ENCODE results near the gene MRPS14.
"Not testable (repeated sequence)": the region's sequence is repeated elsewhere in the genome, so short reads cannot be mapped to it uniquely, and the experiment has no call there.

The MRPS14 gene

DNA sequence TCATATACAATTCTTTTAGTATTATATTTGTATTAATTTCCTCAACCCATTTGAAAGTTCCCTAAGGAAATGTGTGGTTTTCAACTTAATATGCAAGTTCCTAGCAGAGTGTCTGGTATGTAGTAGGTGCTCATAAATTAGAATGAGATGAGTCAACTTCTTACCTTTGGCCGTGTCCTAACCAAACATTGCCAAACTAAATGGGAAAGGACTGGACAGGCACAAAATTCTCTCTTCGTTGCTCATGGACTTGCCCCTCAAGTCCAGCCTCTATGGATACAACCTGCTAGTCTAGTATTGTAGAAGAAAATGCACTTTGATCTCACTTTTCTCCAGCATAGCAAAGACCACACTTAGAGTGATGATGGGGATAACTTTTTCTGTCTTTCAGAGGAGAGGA lies 11.6 kb upstream of the MRPS14 start:
- ChIA-PET CTCF (no interaction called here), POLR2A (no interaction called here)
- no peak for DNase-seq (ENCODE audit: extremely low spot score)
- TF ChIP-seq, protein P1, sequence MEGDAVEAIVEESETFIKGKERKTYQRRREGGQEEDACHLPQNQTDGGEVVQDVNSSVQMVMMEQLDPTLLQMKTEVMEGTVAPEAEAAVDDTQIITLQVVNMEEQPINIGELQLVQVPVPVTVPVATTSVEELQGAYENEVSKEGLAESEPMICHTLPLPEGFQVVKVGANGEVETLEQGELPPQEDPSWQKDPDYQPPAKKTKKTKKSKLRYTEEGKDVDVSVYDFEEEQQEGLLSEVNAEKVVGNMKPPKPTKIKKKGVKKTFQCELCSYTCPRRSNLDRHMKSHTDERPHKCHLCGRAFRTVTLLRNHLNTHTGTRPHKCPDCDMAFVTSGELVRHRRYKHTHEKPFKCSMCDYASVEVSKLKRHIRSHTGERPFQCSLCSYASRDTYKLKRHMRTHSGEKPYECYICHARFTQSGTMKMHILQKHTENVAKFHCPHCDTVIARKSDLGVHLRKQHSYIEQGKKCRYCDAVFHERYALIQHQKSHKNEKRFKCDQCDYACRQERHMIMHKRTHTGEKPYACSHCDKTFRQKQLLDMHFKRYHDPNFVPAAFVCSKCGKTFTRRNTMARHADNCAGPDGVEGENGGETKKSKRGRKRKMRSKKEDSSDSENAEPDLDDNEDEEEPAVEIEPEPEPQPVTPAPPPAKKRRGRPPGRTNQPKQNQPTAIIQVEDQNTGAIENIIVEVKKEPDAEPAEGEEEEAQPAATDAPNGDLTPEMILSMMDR (IDR thresholded peaks at IDR 0.05; ENCODE audit: control extremely low read depth, extremely low read depth, low read depth, missing control alignments), result no peak

DNA sequence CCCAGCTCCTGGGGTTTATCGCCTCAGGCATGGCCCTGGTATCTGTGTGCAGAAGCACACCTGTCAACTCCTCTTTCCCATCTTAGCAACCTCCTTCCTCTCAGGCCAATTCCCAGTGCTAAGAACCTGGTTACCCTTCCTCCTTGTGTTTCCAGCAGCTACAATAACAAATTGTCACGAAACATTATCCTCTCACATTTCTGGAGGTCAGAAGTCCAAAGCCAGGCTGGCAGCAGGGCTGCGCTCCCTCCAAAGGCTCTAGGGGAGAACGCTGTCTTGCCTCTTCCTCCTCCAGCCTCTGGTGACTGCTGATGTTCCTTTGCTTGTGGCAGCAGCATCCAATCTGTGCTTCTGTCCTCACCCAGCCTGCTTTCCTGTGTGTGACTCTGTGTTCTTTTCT lies 10.7 kb upstream of the MRPS14 start:
- no peak for DNase-seq (ENCODE audit: extremely low spot score)
- TF ChIP-seq, protein P1 (IDR thresholded peaks at IDR 0.05; ENCODE audit: control extremely low read depth, extremely low read depth, low read depth, missing control alignments), result no peak
- ChIA-PET CTCF (interaction anchor here (3.2 kb wide), 1 partner anchor 91 kb away, joined by 19 read pairs; no protein-coding TSS in a partner anchor), POLR2A (no interaction called here)

DNA sequence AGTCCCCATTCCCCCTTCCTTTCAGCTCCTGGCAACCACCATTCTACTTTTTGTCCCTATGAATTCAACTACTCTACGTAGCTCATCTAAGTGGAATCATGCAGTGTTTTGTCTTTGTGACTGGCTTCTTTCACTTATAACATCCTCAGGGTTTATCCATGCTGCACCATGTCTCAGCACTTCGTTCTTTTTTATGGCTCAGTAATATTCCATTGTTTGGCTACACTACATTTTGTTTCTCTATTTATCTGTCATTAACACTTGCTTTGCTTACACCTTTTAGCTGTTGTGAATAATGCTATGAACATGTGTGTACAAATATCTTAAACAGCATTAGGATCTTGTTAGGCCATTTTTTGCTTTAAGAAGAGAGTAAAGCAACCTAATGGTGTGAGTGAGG lies 1.5 kb upstream of the MRPS14 start:
- CTCF ChIA-PET, result interaction anchor here (2.1 kb wide), 1 partner anchor 62 kb away, joined by 5 read pairs; no protein-coding TSS in a partner anchor
- no peak for DNase-seq (ENCODE audit: extremely low spot score)
- TF ChIP-seq, protein P1 (IDR thresholded peaks at IDR 0.05; ENCODE audit: control extremely low read depth, extremely low read depth, low read depth, missing control alignments), result no peak
- POLR2A ChIA-PET, result no interaction called here

DNA sequence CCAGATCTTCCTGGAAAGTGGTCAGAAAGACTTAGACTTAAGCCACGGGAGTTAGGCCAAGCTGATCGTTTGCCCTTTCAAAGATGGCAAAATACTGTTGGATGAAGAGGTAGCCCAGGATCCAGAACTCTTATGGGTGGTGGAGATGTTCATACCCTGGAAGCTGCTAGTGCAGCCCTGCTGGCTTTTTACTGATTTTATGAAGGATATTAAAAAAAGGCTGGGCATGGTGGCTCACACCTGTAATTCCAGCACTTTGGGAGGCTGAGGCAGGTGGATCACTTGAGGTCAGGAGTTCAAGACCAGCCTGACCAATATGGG lies 657 bp upstream of the MRPS14 start:
- POLR2A ChIA-PET, result interaction anchor here (1.2 to 1.7 kb wide), 2 partner anchors 20 to 24 kb away, joined by 3 to 12 read pairs; partner anchors contain the start of gene CACYBP
- CTCF ChIA-PET, result interaction anchor here (1.0 to 2.1 kb wide), 6 partner anchors 8 to 122 kb away, joined by 4 to 7 read pairs (median 6); no protein-coding TSS in a partner anchor
- not testable (repeated sequence) for DNase-seq (ENCODE audit: extremely low spot score)

DNA sequence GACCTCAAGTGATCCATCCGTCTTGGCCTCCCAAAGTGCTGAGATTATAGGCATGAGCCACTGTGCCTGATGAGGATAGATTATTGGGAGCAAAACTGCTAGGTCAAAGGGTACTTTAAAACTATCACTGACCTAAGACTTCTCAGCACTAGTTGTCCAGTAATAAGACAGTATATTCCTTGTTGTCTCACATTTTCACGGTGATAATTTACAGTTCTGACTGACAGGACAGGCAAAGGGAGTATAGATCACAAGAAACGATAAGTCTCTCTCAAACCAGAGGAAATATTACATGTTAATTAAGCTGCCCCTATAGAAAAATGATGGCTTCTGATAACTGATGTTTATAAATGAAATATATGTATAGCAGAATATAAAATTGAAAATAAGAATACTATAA lies 3.7 kb downstream of the MRPS14 start:
- TF ChIP-seq, protein P1 (IDR thresholded peaks at IDR 0.05; ENCODE audit: control extremely low read depth, extremely low read depth, low read depth, missing control alignments), result no peak
- POLR2A ChIA-PET, result no interaction called here
- CTCF ChIA-PET, result no interaction called here
- no peak for DNase-seq (ENCODE audit: extremely low spot score)

DNA sequence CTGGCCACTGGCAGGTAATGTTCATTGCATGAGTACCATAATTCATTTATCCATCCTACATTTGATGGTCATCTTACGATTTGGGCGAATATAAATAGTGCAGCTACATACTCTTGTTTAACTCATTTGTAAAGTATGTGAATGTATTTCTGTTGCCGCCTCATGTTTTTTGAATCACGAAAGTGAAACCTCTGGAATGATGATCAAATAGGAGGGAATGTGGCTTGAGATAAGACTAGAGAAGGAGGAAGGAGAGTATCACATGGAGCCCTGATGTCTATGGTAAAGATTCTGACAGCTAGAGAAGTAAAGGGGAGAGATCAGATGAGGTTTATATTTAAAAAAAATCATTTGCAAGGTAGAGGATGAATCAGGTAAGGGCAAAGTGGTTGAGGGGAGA lies 8.0 kb downstream of the MRPS14 start:
- TF ChIP-seq, protein P1 (IDR thresholded peaks at IDR 0.05; ENCODE audit: control extremely low read depth, extremely low read depth, low read depth, missing control alignments), result no peak
- CTCF ChIA-PET, result interaction anchor here (0.8 to 2.2 kb wide), 3 partner anchors 11 to 137 kb away, joined by 3 to 10 read pairs (median 5); no protein-coding TSS in a partner anchor
- no peak for DNase-seq (ENCODE audit: extremely low spot score)
- POLR2A ChIA-PET, result no interaction called here

DNA sequence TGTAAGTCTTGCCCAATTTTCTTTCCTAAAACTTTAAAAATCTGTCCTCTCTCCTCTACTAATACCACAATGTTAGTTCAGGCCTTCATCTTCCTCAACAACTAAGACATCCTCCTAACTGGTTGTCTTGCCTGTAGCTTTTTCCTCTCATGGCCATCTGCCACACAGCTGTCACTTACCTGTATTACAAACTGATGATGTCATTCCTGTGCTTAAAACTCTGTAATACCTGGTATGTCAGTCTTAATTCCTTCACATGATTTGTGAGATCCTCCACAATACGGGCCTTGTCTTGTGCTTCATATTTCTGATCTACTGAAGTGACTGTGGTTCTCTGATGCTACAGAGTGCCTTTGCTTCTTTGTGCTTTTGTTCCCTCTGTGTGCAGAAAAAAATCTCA lies 9.8 kb downstream of the MRPS14 start:
- POLR2A ChIA-PET, result no interaction called here
- no peak for DNase-seq (ENCODE audit: extremely low spot score)
- TF ChIP-seq, protein P1 (IDR thresholded peaks at IDR 0.05; ENCODE audit: control extremely low read depth, extremely low read depth, low read depth, missing control alignments), result no peak
- CTCF ChIA-PET, result interaction anchor here (1.3 to 2.1 kb wide), 2 partner anchors 9 to 13 kb away, joined by 6 to 9 read pairs; partner anchors contain the start of genes CACYBP and MRPS14
